PC-3 (cell line): ENCODE measurements around the gene KSR2.

ENCODE experiments used
- CTCF ChIP-seq: fragments of 300-600 bp; sonication (generic); conservative IDR thresholded peaks from 2 replicates; pipeline ENCODE4 v1.5.1; 2017; ENCODE audit warnings: antibody characterized with exemption, low read depth, mild to moderate bottlenecking, low read length
- EZH2 ChIP-seq: fragments of 300-600 bp; sonication (generic); IDR thresholded peaks from one replicate; pipeline ENCODE4 v1.6.1; 2017; ENCODE audit warnings: antibody characterized with exemption, mild to moderate bottlenecking, low read length; ENCODE audit not compliant: unreplicated experiment

GRCh38 chr12:117809509-117809908 lies 159.3 kb downstream of the KSR2 start:
- TF ChIP-seq EZH2 (no peak), CTCF (no peak)
